DOHH2 (cell line): ENCODE measurements around the gene IBA57.

Source experiments
- EZH2phosphoT487 ChIP-seq: fragments of 200-600 bp; sonication (generic); IDR thresholded peaks from 2 replicates; pipeline ENCODE4 v1.6.1; 2017; ENCODE audit warnings: borderline replicate concordance, mild to moderate bottlenecking, antibody characterized with exemption, low read length, moderate library complexity, mixed read lengths
- TF ChIP-seq, protein P1 (sequence below): fragments of 200-600 bp; sonication (generic); IDR thresholded peaks from one replicate; pipeline ENCODE4 v1.5.1; 2014; ENCODE audit warnings: antibody characterized with exemption, mild to moderate bottlenecking, low read depth, low read length; ENCODE audit not compliant: poor library complexity, severe bottlenecking

DNA sequence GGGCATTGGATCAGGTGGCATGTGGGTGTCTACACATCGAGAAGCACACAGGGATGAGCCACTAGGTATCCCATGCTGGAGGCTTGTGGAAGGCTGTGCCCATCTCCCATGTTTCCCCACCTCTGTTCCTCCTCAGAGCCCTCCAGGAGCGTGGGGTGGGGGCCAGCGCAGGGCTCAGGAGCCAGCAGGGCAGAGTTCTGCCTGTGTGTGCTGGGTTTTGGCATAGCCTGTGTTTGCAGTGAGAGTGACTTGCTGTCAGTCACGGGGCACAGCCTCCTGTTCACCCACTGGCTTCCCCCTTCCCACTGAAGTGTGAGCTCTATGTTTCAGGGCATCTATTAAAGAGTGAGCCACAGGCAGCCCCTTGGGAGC is 10.4 kb downstream of the IBA57 start:
- TF ChIP-seq, protein P1, sequence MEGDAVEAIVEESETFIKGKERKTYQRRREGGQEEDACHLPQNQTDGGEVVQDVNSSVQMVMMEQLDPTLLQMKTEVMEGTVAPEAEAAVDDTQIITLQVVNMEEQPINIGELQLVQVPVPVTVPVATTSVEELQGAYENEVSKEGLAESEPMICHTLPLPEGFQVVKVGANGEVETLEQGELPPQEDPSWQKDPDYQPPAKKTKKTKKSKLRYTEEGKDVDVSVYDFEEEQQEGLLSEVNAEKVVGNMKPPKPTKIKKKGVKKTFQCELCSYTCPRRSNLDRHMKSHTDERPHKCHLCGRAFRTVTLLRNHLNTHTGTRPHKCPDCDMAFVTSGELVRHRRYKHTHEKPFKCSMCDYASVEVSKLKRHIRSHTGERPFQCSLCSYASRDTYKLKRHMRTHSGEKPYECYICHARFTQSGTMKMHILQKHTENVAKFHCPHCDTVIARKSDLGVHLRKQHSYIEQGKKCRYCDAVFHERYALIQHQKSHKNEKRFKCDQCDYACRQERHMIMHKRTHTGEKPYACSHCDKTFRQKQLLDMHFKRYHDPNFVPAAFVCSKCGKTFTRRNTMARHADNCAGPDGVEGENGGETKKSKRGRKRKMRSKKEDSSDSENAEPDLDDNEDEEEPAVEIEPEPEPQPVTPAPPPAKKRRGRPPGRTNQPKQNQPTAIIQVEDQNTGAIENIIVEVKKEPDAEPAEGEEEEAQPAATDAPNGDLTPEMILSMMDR = no peak
- no peak for TF ChIP-seq EZH2phosphoT487
